Hematopoietic multipotent progenitor cell (in vitro differentiated cells): ENCODE data around the gene KAZN. TPM values are rescaled to one million over a fixed set of nuclear protein-coding genes. Genes with fewer than 3 reads are reported as not detected.

ENCODE experiments used
- DNase-seq, 3 donors: peaks; one replicate each; pipeline ENCODE4 v3.0.0-alpha.2; 2011 to 2015; ENCODE audit warnings: low read depth in 2 of 3, low spot score in 2 of 3
- total RNA-seq: library from RNA; depleted of rRNA; stranded (reverse); fragments of >200 nt; gene quantifications from one replicate; pipeline ENCODE4 v1.2.3, GENCODE V29; 2012

The KAZN gene
- total RNA-seq, 1 donor, result 0.54 TPM

DNA sequence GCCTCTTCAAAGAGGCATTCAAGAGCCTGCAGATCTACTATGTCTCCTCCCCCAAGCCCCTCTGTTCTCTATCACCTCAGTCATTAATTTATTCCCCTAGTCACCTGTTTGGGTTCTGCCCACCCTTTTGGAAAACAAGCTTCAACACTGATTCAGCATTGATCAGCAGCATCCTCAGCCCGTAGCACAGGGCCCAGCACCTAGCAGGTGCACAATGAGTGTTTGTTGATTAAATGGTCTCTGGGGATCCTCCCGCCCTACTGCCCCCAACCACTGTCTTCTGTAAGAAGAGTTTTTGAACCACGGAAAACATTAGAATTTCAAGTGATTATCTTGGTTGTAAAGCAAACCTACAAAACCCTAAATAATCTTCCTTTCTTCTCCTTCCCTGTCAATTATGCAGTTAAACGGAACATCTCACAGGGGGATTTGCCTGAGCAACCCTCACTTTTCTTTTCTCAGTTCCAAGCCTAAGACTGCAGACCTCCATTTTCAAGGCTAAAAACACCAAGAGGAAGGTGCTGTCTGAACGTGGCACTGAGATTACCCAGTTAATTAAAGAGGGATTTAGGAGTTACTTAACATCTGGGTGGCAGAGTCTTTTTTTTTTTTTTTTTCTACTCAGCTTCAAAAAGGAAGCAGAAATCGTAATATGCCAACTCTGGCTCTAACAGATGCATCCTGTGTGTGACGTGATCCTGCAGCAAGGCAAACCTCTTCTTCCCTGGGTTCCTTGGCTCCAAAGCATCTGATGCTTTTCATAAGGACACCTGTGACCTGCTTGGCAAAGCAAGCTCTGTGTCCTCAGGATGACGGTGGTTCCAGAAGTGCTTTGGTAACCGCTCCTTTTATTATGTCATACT, 163.0 kb downstream of the KAZN start:
- peak in 2 of 3 donors; percentile 81 to 95 for DNase-seq

- no peak for DNase-seq
Measured at GRCh38 chr1:14763977-14764376, 165.5 kb downstream of the KAZN start.

DNA sequence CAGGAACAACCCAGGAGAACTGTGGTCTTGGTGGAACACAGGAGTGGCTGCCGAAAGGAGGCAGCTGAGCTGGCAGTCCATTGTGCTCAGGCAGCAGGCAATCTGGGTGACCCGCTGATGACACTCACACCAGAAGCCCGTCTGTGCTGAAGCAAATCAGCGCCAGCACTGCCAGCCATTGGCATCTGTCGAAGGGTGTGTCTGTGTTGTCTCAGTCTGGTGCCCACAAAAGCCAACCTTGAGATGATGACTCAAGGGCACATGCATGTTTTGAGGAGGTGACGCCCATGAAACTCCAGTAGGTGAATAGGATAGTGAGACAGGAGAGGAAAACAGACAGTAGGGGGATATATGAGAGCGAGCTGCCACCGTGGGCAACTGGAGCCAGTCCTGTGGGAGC, 167.3 kb downstream of the KAZN start:
- DNase-seq, result no peak

DNA sequence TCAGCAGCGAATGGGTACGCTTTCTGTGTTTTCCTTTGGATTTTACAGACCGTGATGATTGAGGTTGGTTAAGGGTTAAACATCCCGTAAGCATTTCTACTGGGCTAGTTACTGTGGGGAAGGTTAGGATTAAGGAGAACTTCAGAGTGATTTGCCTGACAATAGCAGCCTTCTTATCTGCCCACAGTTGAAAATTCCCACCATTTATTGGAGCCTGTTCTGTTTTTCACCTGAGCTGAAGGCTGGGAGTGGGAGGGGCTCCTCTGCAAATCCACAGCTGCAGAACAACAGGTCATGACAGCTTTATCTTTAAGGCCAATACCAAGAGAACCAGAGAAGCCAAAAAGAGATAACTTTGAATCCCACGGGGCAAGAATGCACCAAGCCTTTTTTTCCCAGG, 168.6 kb downstream of the KAZN start:
- no peak for DNase-seq

DNA sequence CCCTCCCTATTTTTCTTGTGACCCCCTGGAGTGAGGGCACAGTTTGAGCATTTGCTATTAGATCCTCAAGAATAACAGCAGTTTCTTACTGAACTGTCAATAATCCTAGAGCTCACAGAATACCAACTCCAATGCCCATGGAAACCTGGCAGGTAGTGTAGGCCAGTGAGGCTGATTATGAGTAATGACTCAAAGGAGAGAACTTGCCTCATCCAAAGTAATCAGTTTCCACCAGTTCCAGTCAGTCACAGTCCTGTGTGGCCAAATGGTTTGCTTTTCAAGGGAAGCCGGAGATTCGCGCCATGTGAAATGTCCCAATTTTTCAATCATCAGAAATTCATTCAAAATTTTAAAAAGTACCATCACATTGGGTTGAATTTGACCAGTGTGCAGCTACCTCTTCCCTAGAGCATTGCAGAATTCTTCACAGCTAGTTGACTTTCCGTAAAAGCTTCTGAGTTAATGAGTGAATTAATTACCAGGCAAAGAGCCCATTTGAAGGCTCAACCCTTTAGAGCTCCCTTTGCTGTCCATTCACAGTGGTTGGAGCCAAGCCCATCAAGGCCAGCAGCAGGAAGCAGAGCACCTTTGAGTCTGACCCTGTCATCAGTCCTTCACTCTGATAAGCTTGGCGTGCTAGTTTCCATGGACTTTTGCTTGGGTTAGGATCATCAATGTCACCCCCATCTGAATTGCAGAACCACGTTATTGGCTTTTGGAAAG, 170.3 kb downstream of the KAZN start:
- DNase-seq, result no peak

DNA sequence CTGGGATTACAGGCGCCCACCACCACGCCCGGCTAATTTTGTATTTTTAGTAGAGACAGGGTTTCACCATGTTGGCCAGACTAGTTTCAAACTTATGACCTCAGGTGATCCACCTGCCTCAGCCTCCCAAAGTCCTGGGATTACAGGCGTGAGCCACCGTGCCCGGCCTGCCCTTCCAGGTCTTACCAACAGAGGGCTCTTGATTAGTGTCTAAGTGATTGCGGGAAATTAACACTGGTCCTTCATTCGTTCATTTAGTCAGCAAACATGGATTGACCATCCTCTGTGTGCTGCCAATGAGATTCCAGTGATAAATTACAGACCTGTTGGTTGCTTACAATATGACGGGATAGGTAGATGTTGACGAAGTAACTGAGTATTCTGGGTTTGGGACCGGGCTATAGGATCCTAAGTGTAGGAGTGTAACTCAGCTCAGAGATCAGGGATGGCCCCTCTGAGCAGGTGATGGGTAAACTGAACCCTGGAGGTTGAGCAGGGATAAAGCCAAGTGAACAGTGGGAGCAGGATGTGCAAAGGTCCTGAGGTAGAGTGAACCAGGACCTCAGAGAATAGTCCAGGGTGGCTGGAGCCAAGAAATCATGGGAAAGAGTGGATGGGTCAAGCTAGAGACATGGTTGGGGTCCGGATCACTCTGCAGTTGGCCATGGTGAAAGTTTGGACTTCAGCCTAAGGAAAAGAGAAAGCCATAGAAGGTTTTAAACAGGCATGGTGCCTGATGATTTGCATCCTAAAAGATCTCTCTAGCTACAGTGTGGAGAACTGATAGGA, 171.2 kb downstream of the KAZN start:
- DNase-seq, result no peak

GRCh38 chr1:14773396-14774025, 175.0 kb downstream of the KAZN start:
- DNase-seq, result no peak

GRCh38 chr1:14774225-14774624, 175.7 kb downstream of the KAZN start:
- no peak for DNase-seq

GRCh38 chr1:14774988-14775387, 176.5 kb downstream of the KAZN start:
- DNase-seq, result no peak

DNA sequence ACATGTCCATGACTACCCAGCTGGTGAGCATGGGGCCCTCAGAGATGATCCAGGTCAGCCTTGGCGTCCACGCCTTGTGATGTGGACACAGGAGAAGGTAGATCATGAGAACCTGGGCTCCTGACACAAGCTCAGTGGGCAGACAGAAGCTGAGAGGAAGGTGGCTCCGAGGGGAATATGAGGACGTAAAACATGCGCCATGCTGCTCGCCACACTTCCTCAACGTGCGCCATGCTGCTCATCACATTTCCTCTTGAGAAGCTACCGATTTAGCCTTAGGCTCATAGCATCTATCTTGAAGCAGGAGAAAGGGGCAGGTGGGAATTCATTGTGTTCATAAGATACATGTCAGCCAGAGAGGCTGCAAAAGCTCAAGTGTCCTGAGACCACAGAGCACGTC, 176.9 kb downstream of the KAZN start:
- no peak for DNase-seq

- peak in 2 of 3 donors; percentile 46 to 72 for DNase-seq
Measured at GRCh38 chr1:14777516-14778506, 179.3 kb downstream of the KAZN start.

DNA sequence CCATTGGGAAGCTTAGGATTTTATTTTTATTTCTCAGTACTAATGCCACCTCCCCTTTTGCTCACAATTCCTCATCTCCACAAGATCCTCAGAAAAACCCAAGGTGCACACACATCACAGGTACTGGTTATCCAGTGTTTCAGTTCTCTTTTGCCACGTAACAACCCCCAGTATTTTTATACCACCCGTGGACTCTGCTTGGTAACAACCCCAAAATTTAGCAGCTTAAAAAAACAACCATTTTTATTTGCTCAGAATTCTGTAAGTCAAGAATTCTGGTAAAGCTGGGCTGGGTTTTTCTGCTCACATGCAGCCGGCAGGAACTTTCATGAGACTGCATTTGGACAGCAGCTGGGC, 180.0 kb downstream of the KAZN start:
- no peak for DNase-seq

GRCh38 chr1:14778898-14779865, 180.7 kb downstream of the KAZN start:
- peak in 1 of 3 donors; percentile 28 for DNase-seq

DNA sequence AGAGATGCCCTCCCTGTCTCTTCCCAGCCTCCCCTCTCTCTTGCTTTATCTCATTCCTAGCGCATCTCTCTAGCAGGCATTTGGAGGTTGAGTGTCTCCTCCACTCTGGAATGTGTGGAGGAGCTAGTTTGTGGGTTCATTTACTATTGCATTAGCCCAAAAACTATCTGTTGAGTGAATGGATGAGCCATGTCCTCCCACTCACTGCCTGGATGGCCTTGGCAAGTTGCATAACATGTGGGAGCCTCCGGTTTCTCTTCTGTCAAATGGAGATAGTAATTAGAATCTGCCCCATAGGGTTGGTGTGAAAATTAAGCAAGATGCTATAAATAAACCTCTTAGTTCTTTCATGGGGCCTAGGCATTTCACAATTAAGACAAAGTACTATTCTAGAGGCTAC, 181.8 kb downstream of the KAZN start:
- DNase-seq, result no peak

GRCh38 chr1:14781811-14782210, 183.3 kb downstream of the KAZN start:
- DNase-seq, result no peak

GRCh38 chr1:14782741-14783591, 184.5 kb downstream of the KAZN start:
- peak in 1 of 3 donors; percentile 46 for DNase-seq

- DNase-seq, result no peak
Measured at GRCh38 chr1:14783592-14783886, 185.1 kb downstream of the KAZN start.
